SJCRH30 (cell line): ENCODE results near the gene KRTAP10-5. TPM values are rescaled to one million over a fixed set of nuclear protein-coding genes. Genes with fewer than 3 reads are reported as not detected.
"Not testable (repeated sequence)": the region's sequence is repeated elsewhere in the genome, so short reads cannot be mapped to it uniquely, and the experiment has no call there.

Source experiments
- DNase-seq, 2 experiments: peaks; one replicate each; pipeline ENCODE4 v3.0.0-alpha.2; 2015 to 2020
- H3K27ac ChIP-seq: fragments of 250-450 bp; sonication (Bioruptor Pico); 2 replicates; pipeline ENCODE4 v1.5.1; 2020; ENCODE audit warnings: mild to moderate bottlenecking, moderate library complexity
- H3K27me3 ChIP-seq: fragments of 250-450 bp; sonication (Bioruptor Pico); 2 replicates; pipeline ENCODE4 v1.5.1; 2020; ENCODE audit warnings: mild to moderate bottlenecking, moderate library complexity
- H3K36me3 ChIP-seq: fragments of 250-450 bp; sonication (Bioruptor Pico); 2 replicates; pipeline ENCODE4 v1.5.1; 2020; ENCODE audit warnings: mild to moderate bottlenecking, moderate library complexity
- H3K4me1 ChIP-seq: fragments of 250-450 bp; sonication (Bioruptor Pico); 2 replicates; pipeline ENCODE4 v1.5.1; 2020; ENCODE audit warnings: mild to moderate bottlenecking, moderate library complexity
- H3K4me3 ChIP-seq: fragments of 250-450 bp; sonication (Bioruptor Pico); 2 replicates; pipeline ENCODE4 v1.5.1; 2020; ENCODE audit warnings: mild to moderate bottlenecking, moderate library complexity
- H3K9me3 ChIP-seq: fragments of 250-450 bp; sonication (Bioruptor Pico); replicated peaks from 2 replicates; pipeline ENCODE4 v1.5.1; 2020; ENCODE audit warnings: mild to moderate bottlenecking, moderate library complexity
- total RNA-seq: library from RNA; depleted of rRNA; stranded (reverse); fragments of >200 nt; shearing (Covaris generic); gene quantifications from 2 replicates; pipeline ENCODE4 v1.2.3, GENCODE V29; 2014

The KRTAP10-5 gene
- total RNA-seq, 1 experiment from 2014 or later = not detected

DNA sequence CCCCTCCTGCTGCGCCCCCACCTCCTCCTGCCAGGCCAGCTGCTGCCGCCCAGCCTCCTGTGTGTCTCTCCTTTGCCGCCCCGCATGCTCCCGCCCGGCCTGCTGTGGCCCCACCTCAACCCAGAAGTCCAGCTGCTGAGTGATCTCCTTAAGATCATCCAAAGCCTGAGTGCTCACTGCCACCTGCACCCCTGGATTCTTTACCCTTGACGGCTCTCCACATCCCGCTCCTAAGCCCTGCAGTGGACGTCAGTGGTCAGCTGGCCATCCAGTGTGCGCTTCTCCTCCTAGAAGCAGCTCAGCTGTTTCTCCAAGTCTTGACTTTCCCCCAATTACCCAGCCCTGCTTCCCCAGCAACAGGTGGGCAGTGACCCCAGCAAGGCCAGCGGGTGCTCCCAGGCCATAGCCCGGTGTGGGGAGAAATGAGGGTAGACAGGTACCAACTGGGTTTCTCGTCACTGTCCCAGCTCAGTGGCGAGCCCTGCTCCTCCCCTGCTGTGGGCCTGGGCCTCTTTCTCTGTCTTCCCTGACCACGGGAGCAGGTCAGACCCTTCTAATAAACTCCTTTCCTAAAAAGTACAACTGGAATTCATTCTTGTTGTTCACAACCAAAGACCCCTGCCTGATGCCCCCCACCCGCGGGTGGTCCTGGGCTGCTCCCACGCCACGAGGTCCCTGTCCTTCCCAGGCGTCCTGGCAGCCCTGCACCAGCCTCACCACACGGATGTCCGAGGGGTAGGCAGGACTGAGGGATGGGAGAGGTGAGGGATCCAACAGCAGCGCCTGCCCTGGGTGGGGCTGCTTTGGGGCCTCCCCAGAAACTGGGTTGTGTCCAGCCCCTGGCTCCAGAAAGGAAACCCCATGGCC lies 21.4 kb upstream of the KRTAP10-5 start:
- Histone ChIP-seq H3K4me3 (no peak overlapping the region), H3K27me3 (no peaks in the 10 kb centered on the region), H3K4me1 (no peaks in the 10 kb centered on the region), H3K9me3 (no peaks in the 10 kb centered on the region), H3K36me3 (no peaks in the 10 kb centered on the region), H3K27ac (no peak overlapping the region)
- no peak for DNase-seq

DNA sequence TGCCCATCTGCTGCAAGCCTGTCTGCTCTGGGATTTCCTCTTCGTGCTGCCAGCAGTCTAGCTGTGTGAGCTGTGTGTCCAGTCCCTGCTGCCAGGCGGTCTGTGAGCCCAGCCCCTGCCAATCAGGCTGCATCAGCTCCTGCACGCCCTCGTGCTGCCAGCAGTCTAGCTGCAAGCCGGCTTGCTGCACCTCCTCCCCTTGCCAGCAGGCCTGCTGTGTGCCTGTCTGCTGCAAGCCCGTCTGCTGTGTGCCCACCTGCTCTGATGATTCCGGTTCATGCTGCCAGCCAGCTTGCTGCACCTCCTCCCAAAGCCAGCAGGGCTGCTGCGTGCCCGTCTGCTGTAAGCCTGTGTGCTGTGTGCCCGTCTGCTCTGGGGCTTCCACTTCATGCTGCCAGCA lies 20.7 kb upstream of the KRTAP10-5 start:
- H3K27ac ChIP-seq, H3K27me3 ChIP-seq, H3K36me3 ChIP-seq, H3K4me1 ChIP-seq, H3K4me3 ChIP-seq, DNase-seq, H3K9me3 ChIP-seq: not testable (repeated sequence)

DNA sequence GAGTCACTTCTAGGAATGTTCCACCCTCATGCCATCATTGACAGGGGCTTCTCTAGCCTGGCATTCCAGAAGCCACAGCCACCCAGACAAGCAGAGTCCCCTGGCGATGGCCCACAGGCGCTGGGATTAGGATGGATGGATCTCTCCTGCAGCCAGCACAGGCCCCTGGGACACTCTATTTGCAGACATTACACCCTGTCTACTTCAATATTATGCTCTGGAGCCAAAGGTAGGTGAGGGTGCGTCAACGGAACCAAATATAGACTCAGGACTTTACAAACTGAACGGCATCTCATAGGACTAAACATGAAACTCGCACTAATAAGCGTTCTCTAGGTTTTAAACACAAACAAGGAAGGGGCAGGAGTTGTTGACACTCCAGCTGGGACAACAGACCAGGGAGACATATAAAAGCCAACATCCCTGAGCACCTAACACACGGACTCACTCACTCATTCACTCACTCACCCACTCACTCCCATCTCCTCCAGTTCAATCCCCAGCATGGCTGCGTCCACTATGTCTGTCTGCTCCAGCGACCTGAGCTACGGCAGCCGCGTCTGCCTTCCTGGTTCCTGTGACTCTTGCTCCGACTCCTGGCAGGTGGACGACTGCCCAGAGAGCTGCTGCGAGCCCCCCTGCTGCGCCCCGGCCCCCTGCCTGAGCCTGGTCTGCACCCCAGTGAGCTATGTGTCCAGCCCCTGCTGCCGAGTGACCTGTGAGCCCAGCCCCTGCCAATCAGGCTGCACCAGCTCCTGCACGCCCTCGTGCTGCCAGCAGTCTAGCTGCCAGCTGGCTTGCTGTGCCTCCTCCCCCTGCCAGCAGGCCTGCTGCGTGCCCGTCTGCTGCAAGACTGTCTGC lies 19.9 kb upstream of the KRTAP10-5 start, which contains the start of gene KRTAP10-7:
KRTAP10-7 (plus strand) TSS at position 480 of the 861 bp plus-strand sequence; CDS start at position 505, 25 bp downstream.
- DNase-seq, H3K4me1 ChIP-seq, H3K9me3 ChIP-seq, H3K27ac ChIP-seq, H3K36me3 ChIP-seq, H3K4me3 ChIP-seq, H3K27me3 ChIP-seq: not testable (repeated sequence)

DNA sequence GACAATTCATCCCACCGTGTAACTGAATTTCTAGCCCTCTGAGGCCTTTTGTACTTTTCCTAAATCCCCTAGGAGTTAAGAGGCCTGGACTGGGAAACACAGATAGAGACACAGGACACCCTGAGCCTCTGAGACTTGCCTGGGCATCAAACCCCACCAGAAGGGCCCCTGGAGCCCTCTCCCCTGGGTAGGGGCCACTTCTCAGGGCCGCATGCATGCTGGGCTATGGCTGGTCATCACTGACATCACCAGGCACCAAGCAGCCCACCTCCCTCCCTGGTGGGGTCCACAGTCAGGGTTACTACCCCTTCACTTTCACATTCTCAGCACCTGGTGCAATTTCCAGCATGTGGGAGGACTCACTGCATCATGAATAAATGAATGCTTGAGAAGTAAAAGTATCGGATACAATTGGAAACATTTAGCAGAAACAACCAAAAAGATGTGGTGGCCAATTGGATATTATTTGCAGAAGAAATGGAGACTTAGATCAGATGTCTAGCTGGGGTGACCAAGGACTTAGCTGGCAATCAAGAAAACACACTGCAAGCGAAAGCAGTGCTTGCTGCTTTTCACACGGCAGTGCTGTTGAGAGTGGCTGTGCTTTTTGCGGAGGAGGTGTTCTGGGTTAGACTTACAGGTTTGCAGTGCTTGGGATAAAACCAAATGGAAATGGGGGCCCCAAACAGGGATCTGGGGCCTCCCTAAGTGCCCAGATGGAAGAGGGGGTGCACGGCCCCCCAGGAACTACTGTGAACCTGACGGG lies 19.0 kb upstream of the KRTAP10-5 start:
- Histone ChIP-seq H3K27ac (no peak overlapping the region), H3K27me3 (no peaks in the 10 kb centered on the region), H3K4me1 (no peaks in the 10 kb centered on the region), H3K4me3 (no peak overlapping the region), H3K9me3 (no peaks in the 10 kb centered on the region), H3K36me3 (no peaks in the 10 kb centered on the region)
- no peak for DNase-seq

DNA sequence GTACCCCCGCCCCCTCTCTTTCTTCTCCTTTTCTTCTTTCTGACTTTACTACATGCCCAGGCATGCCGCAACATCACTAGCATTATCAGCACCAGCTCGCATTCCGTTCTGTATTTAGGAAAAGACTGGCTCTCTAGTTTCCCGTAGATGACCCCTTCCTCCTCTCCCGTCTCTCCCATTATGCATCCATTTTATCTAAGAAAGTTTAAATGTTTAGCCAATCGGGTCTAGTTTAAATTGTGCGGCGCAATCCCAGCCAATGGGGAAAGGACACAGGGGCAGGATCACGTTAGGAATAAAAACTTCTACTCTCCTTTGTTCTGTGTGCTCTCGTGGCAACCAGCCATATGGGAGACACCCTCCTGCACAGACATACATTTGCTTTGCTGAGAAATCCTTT lies 17.7 kb upstream of the KRTAP10-5 start:
- H3K27me3 ChIP-seq = no peaks in the 10 kb centered on the region
- no peak for DNase-seq
- no peaks in the 10 kb centered on the region for H3K36me3 ChIP-seq
- H3K4me3 ChIP-seq = no peak overlapping the region
- no peak overlapping the region for H3K27ac ChIP-seq
- no peaks in the 10 kb centered on the region for H3K9me3 ChIP-seq
- H3K4me1 ChIP-seq = peaks cover 6% of the 10 kb centered on the region

DNA sequence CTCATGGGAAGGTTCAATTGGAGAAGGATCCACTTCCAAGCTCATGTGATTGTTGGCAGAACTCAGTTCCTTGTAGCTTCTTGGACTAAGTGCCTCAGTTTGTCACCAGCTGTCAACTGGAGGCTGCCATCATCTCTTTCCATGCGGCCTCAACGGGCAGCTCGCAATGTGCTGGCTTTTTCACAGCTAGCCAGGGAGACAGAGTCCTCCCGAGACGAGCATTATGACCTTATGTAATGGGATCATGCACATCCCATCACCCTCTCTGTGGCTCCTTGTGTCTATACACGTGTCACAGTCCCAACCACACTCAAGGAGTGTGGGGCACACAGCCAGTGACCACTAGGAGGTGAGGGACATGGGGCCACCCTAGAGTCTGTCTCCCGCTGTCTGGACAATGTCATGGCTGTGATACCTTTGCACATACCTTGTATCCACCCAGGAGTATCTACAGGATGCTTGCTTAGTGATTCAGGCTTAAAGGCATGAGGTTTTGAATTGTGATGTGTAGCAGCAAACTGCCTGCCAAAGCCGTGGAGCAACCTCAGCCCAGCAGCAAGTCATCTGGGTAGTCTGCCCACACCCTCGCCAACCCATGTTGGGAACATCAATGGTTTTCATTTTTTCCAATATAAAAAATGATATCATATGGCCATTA lies 15.8 kb upstream of the KRTAP10-5 start:
- H3K4me3 ChIP-seq = no peak overlapping the region
- DNase-seq = no peak

DNA sequence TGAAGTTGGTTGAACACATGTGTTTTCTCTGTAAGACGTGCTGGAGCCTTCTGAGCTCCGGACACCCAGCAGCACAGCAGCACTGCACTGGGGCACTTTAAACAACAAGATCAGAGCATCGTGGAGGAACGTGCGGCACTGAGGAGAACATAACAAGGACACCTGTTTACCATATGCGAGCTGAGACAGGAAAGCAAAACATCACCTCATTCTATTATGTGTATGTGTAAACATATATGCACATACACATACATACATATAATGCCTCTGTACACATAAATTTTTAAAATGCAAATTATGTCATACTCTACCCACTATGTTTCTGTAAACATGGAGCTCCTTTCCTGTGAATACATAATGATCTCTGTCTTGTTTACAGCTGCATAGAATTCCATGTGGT lies 15.1 kb upstream of the KRTAP10-5 start:
- DNase-seq = no peak
- H3K27me3 ChIP-seq = no peaks in the 10 kb centered on the region
- H3K36me3 ChIP-seq = no peaks in the 10 kb centered on the region
- no peak overlapping the region for H3K27ac ChIP-seq
- H3K9me3 ChIP-seq = no peaks in the 10 kb centered on the region
- H3K4me1 ChIP-seq = peaks cover 6% of the 10 kb centered on the region
- H3K4me3 ChIP-seq = no peak overlapping the region

More for the DNA sequence above, 15.8 kb upstream of the KRTAP10-5 start:
- Histone ChIP-seq H3K4me1 (peaks cover 6% of the 10 kb centered on the region), H3K27me3 (no peaks in the 10 kb centered on the region), H3K9me3 (no peaks in the 10 kb centered on the region), H3K36me3 (no peaks in the 10 kb centered on the region), H3K27ac (no peak overlapping the region)

DNA sequence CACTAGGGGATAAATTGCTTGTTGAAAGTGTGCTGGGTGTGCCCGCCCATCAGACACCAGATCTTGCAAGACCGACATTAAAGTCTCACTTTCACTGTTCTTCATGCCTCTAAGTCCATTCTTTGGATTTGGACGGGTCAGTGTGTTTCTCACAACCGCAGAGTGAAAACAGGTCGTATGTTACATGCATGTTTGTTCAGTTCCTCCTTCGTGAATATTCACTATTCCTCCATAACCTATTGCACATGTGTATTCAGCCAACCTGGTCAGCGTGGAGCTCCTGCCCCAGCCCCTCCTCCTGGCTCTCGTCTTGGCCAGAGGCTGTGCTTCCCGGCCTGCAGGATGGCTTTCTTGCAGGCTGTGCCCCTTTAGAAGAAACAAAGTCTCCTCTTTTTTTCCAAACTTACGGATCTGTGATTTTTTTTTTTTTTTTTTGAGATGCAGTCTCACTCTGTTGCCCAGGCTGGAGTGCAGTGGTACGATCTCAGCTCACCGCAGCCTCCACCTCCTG lies 14.1 kb upstream of the KRTAP10-5 start:
- H3K36me3 ChIP-seq = no peaks in the 10 kb centered on the region
- no peak overlapping the region for H3K4me3 ChIP-seq
- no peaks in the 10 kb centered on the region for H3K27me3 ChIP-seq
- H3K9me3 ChIP-seq = no peaks in the 10 kb centered on the region
- H3K27ac ChIP-seq = no peak overlapping the region
- peaks cover 6% of the 10 kb centered on the region for H3K4me1 ChIP-seq
- DNase-seq = no peak

DNA sequence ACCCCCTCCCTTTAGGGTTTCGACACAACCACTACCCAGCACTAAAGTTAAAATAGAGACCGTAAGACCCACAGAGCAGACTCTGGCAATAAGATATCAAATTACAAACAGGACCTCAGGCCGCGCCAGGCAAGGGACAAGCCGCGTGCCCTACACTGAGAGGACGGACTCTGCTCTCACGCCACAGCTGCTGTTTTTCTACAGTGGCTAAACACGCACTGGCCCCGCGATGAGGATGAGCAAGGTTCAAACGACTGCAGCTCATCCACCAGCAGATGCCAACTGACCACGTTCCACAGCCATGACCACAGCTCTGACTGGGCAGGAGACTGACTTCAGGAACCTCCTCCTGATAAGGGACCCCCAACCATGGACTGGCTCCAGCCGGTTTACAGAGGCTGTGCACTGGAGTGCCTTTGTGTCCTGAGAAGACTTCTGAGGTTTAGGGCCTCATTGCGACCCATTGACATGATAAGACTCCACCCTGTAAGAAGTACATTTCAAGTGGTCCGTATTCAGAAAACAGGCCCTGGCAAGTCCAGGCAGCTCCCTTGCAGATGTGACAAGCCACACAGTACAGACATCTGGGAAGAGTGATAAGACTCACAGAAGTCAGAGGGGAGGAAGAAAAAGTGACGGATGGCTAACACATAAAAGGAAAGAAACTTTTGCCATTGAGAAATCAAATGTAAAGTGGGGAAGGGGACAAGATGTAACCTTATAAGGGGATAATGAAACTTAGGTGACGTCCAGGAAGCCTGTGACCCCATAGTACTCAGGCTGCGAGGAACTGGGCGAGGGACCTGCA lies 13.4 kb upstream of the KRTAP10-5 start:
- H3K4me1 ChIP-seq = peaks cover 6% of the 10 kb centered on the region
- H3K4me3 ChIP-seq = no peak overlapping the region
- peak; percentile 23 to 41 for DNase-seq
- H3K9me3 ChIP-seq = no peaks in the 10 kb centered on the region
- H3K27me3 ChIP-seq = no peaks in the 10 kb centered on the region
- no peak overlapping the region for H3K27ac ChIP-seq
- H3K36me3 ChIP-seq = no peaks in the 10 kb centered on the region

DNA sequence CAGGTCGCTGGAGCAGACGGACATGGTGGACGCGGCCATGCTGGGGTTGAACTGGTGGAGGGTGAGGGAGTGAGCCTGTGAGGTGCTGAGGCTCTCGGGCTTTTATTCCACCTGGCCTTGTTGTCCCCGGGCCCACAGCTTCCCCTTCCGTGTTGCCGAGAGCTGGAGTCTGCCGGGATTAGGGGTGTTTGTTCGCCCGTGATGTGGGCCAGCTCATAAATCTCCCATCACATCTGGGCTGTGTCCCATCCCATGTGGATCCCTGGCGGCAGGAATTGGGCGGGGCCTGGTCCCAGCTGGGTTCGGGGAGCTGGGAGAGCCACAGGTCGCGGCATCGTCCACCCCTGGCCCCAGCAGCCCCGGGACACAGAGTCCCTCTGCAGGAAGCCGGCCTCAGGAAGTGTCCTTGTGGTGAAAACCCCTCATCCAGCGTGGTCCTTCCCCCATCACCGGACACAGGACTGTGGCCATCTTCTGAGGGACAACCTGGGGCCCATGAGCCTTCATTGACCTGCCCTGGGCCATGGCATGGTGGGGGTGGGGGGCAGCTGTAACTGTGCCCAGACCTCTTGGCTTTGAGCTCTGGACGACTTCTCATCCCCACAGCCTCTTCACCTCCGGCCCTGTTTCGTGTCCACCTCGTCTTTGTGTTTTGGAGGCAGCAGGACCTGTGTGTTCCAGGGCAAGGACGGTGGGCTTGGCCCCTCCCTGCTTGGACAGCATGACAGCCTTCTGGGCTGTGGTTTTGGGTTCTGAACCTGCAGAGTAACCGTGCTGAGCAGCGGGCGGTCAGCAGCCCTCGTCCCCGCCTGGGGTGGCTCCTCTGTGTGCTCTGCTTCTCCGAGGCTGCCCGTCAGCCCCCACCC lies 12.3 kb upstream of the KRTAP10-5 start, which contains the start of gene KRTAP10-6:
KRTAP10-6 (minus strand) TSS at position 60 of the 866 bp plus-strand sequence; CDS start at position 39, 21 bp downstream.
- no peaks in the 10 kb centered on the region for H3K9me3 ChIP-seq
- H3K4me1 ChIP-seq = peaks cover 6% of the 10 kb centered on the region
- no peak within 1 kb of the TSS for H3K4me3 ChIP-seq
- no peaks in the 10 kb centered on the region for H3K36me3 ChIP-seq
- no peak for DNase-seq
- H3K27ac ChIP-seq = no peak within 1 kb of the TSS
- H3K27me3 ChIP-seq = no peaks in the 10 kb centered on the region

DNA sequence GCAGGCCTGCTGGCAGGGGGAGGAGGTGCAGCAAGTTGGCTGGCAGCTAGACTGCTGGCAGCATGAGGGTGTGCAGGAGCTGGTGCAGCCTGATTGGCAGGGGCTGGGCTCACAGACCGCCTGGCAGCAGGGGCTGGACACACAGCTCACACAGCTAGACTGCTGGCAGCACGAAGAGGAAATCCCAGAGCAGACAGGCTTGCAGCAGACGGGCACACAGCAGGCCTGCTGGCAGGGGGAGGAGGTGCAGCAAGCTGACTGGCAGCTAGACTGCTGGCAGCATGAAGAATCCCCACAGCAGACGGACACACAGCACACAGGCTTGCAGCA lies 11.4 kb upstream of the KRTAP10-5 start:
- H3K36me3 ChIP-seq, H3K9me3 ChIP-seq, H3K27ac ChIP-seq, H3K27me3 ChIP-seq, DNase-seq, H3K4me1 ChIP-seq, H3K4me3 ChIP-seq: not testable (repeated sequence)

DNA sequence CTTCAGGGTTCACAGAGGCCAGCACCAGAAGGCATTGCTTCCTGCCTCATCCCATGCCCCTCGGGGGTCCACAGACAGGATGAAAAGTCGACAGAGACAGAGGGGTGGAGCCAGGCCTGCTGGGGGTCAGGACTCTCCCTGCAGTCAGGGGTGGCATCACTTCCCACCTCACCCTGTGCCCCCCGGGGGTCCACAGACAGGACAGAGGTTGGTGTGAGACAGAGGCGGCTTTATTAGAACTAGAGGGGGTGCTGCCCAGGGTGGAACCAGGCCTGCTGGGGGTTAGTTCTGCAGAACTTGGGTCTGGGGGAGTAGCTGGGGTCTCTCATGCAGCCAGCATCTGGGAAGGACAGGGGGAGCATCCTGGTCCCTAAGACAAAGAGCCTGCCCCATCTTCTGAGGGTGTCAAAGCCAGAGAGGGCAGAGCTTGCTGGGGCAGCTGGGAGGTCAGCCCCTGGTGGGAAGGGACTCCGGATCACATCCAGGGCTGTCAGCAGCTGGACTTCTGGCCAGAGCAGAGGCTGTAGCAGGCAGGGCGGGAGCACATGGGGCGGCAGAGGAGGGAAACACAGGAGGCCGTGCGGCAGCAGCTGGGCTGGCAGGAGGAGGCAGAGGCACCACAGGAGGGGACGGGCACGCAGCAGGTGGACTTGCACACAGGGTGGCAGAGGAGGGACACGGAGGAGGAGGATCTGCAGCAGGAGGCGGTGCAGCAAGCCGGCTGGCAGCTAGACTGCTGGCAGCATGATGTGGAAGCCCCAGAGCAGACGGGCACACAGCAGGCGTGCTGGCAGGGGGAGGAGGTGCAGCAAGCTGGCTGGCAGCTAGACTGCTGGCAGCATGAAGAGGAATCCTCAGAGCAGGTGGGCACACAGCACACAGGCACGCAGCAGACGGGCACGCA lies 10.7 kb upstream of the KRTAP10-5 start:
- not testable (repeated sequence) for H3K4me3 ChIP-seq, DNase-seq, H3K27ac ChIP-seq

More for the DNA sequence above, 10.7 kb upstream of the KRTAP10-5 start:
- not testable (repeated sequence) for H3K27me3 ChIP-seq, H3K36me3 ChIP-seq, H3K4me1 ChIP-seq, H3K9me3 ChIP-seq
